Natural killer cell (primary cell): ENCODE data around the gene TRIM42. TPM values are rescaled to one million over a fixed set of nuclear protein-coding genes. Genes with fewer than 3 reads are reported as not detected.

Experiments used
- ATAC-seq, 3 donors: fragments of 150-1000 bp in 2 of 3; fragments of 200-7000 bp in 1 of 3; cut with Tn5 transposase; 1 replicate in 1 of 3; 2 replicates in 2 of 3; pipeline ENCODE4 v1.10.0; 2021; ENCODE audit warnings: mild to moderate bottlenecking in 2 of 3, moderate library complexity in 2 of 3
- DNase-seq, 2 donors: peaks; one replicate each; pipeline versions ENCODE4 v3.0.0 to v3.0.0-alpha.2; 2013 to 2021; ENCODE audit warnings: mixed read lengths in 1 of 2
- H3K27ac ChIP-seq: one replicate; pipeline ENCODE4 v1.5.1; 2013; ENCODE audit warnings: mild to moderate bottlenecking, low read length
- H3K27me3 ChIP-seq: one replicate; pipeline ENCODE4 v1.6.1; 2013; ENCODE audit warnings: low read length; ENCODE audit not compliant: control insufficient read depth, insufficient read depth
- H3K36me3 ChIP-seq: one replicate; pipeline ENCODE4 v1.6.1; 2013; ENCODE audit warnings: low read length; ENCODE audit not compliant: control insufficient read depth, insufficient read depth
- H3K4me1 ChIP-seq: one replicate; pipeline ENCODE4 v1.6.1; 2013; ENCODE audit warnings: low read length; ENCODE audit not compliant: control insufficient read depth, insufficient read depth
- H3K4me3 ChIP-seq: one replicate; pipeline ENCODE4 v1.5.1; 2013; ENCODE audit warnings: low read length
- H3K9me3 ChIP-seq: one replicate; pipeline ENCODE4 v1.6.1; 2013; ENCODE audit warnings: low read length; ENCODE audit not compliant: control insufficient read depth, insufficient read depth
- H3K27ac Mint-ChIP-seq, 2 donors: one replicate each; pipeline ENCODE4 v1.8.0; 2022; ENCODE audit warnings: mild to moderate bottlenecking in 2 of 2, mixed read lengths in 2 of 2, moderate library complexity in 1 of 2
- H3K27me3 Mint-ChIP-seq, 2 donors: one replicate each; pipeline ENCODE4 v1.8.0; 2022; ENCODE audit warnings: low read depth in 2 of 2, mixed read lengths in 2 of 2
- H3K36me3 Mint-ChIP-seq: one replicate; pipeline ENCODE4 v1.8.0; 2022; ENCODE audit warnings: mixed read lengths
- H3K4me1 Mint-ChIP-seq, 2 donors: one replicate each; pipeline ENCODE4 v1.8.0; 2022; ENCODE audit warnings: mixed read lengths in 2 of 2
- H3K4me3 Mint-ChIP-seq: one replicate; pipeline ENCODE4 v1.8.0; 2022; ENCODE audit warnings: mild to moderate bottlenecking, moderate library complexity, mixed read lengths
- H3K9me3 Mint-ChIP-seq, 2 donors: one replicate each; pipeline ENCODE4 v1.8.0; 2022; ENCODE audit warnings: mixed read lengths in 2 of 2
- WGBS: methylation state at CpG from one replicate; pipeline ENCODE4 v1.1.7; 2013; ENCODE audit warnings: missing lambda C conversion rate; ENCODE audit not compliant: insufficient coverage; 5-methylcytosine and 5-hydroxymethylcytosine counted together
- intact Hi-C: fragments of 100-400 bp; cut with micrococcal nuclease; formaldehyde crosslinking; loops from one replicate; pipeline ENCODE4 v1.14.2; 2022
- total RNA-seq, 4 donors: library from RNA; stranded (reverse); fragments of 120-200 nt in 1 of 4; gene quantifications; one replicate each; pipeline versions ENCODE4 v1.2.3 to v1.2.4, GENCODE V29; 2013 to 2022
- TF ChIP-seq, protein P1 (sequence below): fragments of 200-600 bp; IDR thresholded peaks from one replicate; pipeline ENCODE4 v1.8.0; 2022; ENCODE audit warnings: antibody characterized with exemption

The TRIM42 gene
- total RNA-seq, 3 donors from 2014 or later (not counting 1 experiment from before 2014, with no cell fraction given) = not detected

DNA sequence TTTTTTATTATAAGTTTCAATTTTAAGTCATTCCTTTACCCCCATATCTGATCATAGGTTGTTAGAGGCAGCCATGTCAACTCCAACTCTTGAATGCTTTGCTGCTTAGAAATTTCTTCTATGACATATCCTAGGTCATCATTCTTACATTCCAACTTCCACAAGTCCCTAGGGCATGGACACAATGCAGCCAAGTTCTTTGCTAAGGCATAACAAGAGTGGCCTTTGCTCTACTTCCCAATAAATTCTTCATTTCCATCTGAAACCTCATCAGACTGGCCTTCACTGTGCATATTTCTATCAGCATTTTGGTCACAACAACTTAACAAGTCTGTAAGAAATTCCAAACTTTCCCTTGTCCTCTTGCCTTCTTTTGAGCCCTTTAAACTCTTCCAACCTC is 28.5 kb downstream of the TRIM42 start:
- intact Hi-C loops = no loop called here
- TF ChIP-seq, protein P1, sequence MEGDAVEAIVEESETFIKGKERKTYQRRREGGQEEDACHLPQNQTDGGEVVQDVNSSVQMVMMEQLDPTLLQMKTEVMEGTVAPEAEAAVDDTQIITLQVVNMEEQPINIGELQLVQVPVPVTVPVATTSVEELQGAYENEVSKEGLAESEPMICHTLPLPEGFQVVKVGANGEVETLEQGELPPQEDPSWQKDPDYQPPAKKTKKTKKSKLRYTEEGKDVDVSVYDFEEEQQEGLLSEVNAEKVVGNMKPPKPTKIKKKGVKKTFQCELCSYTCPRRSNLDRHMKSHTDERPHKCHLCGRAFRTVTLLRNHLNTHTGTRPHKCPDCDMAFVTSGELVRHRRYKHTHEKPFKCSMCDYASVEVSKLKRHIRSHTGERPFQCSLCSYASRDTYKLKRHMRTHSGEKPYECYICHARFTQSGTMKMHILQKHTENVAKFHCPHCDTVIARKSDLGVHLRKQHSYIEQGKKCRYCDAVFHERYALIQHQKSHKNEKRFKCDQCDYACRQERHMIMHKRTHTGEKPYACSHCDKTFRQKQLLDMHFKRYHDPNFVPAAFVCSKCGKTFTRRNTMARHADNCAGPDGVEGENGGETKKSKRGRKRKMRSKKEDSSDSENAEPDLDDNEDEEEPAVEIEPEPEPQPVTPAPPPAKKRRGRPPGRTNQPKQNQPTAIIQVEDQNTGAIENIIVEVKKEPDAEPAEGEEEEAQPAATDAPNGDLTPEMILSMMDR = no peak
- no peaks in the 10 kb centered on the region for H3K9me3 ChIP-seq
- no peak overlapping the region for H3K27ac ChIP-seq
- H3K36me3 ChIP-seq = no peaks in the 10 kb centered on the region
- Mint-ChIP-seq H3K4me3 (no peak overlapping the region), H3K27ac (no peak overlapping the region), H3K36me3 (no peaks in the 10 kb centered on the region), H3K27me3 (peaks cover 0 to 8% of the 10 kb centered on the region in 2 donors), H3K4me1 (no peaks in the 10 kb centered on the region), H3K9me3 (peaks cover 0 to 2% of the 10 kb centered on the region in 2 donors)
- ATAC-seq (no peak), DNase-seq (no peak)
- no peaks in the 10 kb centered on the region for H3K27me3 ChIP-seq
- no peak overlapping the region for H3K4me3 ChIP-seq
- H3K4me1 ChIP-seq = no peaks in the 10 kb centered on the region

DNA sequence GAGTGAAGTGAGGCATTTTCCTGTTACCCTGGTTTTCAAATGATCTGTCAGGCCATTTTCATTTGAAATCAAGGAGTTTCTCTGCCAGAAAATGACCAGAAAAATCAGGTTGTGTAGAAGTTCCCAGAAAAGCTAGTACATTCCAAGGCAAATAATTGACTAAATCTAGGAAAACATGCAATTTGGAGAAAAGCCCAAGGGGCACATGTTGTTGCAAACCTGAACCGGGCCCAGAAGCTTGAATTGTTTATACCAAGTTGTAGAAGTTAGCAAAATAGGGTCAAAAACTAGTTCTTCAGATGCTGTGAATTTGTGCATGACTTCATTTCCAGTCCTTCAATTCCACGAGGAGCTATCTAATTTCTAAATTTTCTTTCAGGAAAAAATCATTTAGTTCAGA is 31.0 kb downstream of the TRIM42 start:
- Histone ChIP-seq H3K27me3 (no peaks in the 10 kb centered on the region), H3K4me3 (no peak overlapping the region), H3K4me1 (no peaks in the 10 kb centered on the region), H3K36me3 (no peaks in the 10 kb centered on the region), H3K27ac (no peak overlapping the region), H3K9me3 (no peaks in the 10 kb centered on the region)
- WGBS = 92% methylated on average over 1 of the region's 2 CpGs
- Mint-ChIP-seq H3K4me3 (no peak overlapping the region), H3K27ac (no peak overlapping the region), H3K9me3 (no peaks in the 10 kb centered on the region), H3K27me3 (no peaks in the 10 kb centered on the region), H3K4me1 (no peaks in the 10 kb centered on the region), H3K36me3 (no peaks in the 10 kb centered on the region)
- DNase-seq (no peak), ATAC-seq (no peak)
- intact Hi-C loops = no loop called here
- TF ChIP-seq, protein P1 = no peak

GRCh38 chr3:140709751-140710150 is 31.9 kb downstream of the TRIM42 start:
- intact Hi-C loops = no loop called here
- no peaks in the 10 kb centered on the region for H3K4me1 Mint-ChIP-seq
- ATAC-seq = no peak
- Histone ChIP-seq H3K4me3 (no peak overlapping the region), H3K36me3 (no peaks in the 10 kb centered on the region), H3K9me3 (no peaks in the 10 kb centered on the region), H3K27ac (no peak overlapping the region), H3K4me1 (no peaks in the 10 kb centered on the region), H3K27me3 (no peaks in the 10 kb centered on the region)
- no peak overlapping the region for H3K27ac Mint-ChIP-seq
- TF ChIP-seq, protein P1 = no peak
- no peaks in the 10 kb centered on the region for H3K9me3 Mint-ChIP-seq
- no peak for DNase-seq
- H3K4me3 Mint-ChIP-seq = no peak overlapping the region
- no peaks in the 10 kb centered on the region for H3K27me3 Mint-ChIP-seq
- no peaks in the 10 kb centered on the region for H3K36me3 Mint-ChIP-seq

DNA sequence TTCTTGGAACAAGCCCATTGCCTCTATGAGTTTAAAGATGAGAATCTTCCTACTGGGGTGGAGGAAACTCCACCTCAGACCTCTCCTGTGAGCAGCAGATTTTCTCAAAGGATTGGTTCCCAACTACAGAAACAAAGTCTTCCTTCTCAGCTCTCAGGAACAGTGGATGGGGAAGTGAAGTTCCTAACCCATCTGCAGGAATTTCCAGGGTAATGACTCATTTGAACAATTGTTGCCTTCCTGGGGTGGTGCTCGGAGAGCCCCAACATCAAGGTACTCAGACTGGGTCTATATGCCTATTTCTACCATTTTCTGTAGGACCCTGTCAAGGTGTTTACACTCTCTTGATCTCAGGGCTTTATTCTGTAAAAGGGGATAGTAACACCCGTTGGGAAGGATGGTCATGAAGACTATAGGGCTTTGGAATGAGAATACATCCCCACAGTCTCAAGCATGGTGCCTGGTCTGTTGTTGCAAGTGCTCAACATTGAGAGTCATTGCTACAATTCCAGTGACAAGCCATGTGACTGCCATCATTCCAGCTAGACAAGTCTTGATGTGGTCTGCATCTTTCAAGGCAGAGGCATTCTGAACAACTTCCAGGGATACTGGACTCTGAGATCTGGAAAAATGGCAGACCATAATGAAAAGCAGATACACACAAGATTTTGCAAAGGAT is 33.0 kb downstream of the TRIM42 start:
- TF ChIP-seq, protein P1 = no peak
- no peak overlapping the region for H3K27ac Mint-ChIP-seq
- H3K9me3 Mint-ChIP-seq = no peaks in the 10 kb centered on the region
- 79% methylated on average over 2 of the region's 2 CpGs for WGBS
- Histone ChIP-seq H3K27ac (no peak overlapping the region), H3K4me3 (no peak overlapping the region), H3K4me1 (no peaks in the 10 kb centered on the region), H3K36me3 (no peaks in the 10 kb centered on the region), H3K27me3 (no peaks in the 10 kb centered on the region), H3K9me3 (no peaks in the 10 kb centered on the region)
- DNase-seq = no peak
- no peaks in the 10 kb centered on the region for H3K4me1 Mint-ChIP-seq
- no peak for ATAC-seq
- intact Hi-C loops = no loop called here
- H3K27me3 Mint-ChIP-seq = no peaks in the 10 kb centered on the region
- H3K36me3 Mint-ChIP-seq = no peaks in the 10 kb centered on the region
- H3K4me3 Mint-ChIP-seq = no peak overlapping the region
